ENCODE results near the gene FCHSD2.
"Not testable (repeated sequence)": the region's sequence is repeated elsewhere in the genome, so short reads cannot be mapped to it uniquely, and the experiment has no call there.

Gene FCHSD2

DNA sequence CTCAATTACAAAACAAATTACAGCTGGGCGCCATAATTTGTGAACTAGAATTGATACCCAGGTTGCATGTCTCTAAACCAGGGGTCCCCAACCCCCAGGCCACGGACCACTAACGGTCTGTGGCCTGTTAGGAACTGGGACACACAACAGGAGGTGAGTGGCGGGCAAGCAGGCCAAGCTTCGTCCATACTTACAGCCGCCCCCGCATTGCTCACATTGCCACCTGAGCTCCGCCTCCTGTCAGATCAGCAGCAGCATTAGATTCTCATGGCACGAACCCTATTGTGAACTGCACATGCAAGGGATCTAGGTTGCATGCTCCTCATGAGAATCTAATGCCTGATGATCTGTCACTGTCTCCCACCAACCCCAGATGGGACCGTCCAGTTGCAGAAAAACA, 12.9 kb downstream of the FCHSD2 start:
- H3K4me3 ChIP-seq (ENCODE audit: insufficient read length, low read depth): no peak overlapping the region
- no peak overlapping the region for H3K9ac ChIP-seq (ENCODE audit: insufficient read length, low read depth)
- H3K27me3 ChIP-seq (ENCODE audit: insufficient read depth, insufficient read length): no peaks in the 10 kb centered on the region
- H3K9me3 ChIP-seq (ENCODE audit: insufficient read depth, low read length): no peaks in the 10 kb centered on the region
- peaks cover 2% of the 10 kb centered on the region for H3K36me3 ChIP-seq (ENCODE audit: insufficient read depth, insufficient read length, low read length)
- no peaks in the 10 kb centered on the region for H3K4me1 ChIP-seq (ENCODE audit: insufficient read depth, insufficient read length)
- DNase-seq (ENCODE audit: low read depth, low spot score): no peak
- TF ChIP-seq YY1 (IDR thresholded peaks at IDR 0.05; ENCODE audit: insufficient read depth, insufficient read length) (no peak), SUZ12 (IDR thresholded peaks at IDR 0.05; ENCODE audit: extremely low read depth, insufficient read depth, insufficient read length) (no peak), ZNF274 (IDR thresholded peaks at IDR 0.05; ENCODE audit: low read depth, low read length) (no peak)

DNA sequence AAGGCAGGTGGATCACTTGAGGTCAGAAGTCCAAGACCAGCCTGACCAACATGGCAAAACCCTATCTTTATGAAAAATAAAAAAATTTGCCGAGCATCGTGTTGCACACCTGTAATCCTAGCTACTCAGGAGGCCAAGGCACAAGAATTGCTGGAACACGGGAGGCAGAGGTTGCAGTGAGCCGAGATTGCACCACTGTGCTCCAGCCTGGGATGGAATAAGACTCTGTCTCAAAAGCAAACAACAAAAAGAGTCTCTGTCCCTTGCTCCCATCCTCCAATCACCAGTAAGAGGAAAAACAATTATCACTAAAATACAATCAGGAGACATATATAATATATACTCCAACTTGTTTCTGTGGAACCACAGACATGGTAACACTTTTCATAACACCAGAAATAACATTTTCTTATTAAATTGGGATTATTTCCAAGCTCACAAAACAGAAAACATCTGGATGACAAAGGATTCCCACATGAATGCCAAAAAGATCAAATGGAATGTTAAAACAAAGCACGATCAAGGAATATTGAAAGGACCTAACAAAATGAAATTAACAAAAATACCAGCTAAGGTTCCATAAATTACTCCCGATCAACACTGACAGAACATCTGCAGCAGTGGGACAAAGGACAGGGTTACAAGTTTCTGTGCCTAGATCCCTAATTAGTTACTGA, 15.2 kb downstream of the FCHSD2 start:
- DNase-seq (ENCODE audit: low read depth, low spot score): no peak
- Histone ChIP-seq H3K4me1 (ENCODE audit: insufficient read depth, insufficient read length) (no peaks in the 10 kb centered on the region), H3K27me3 (ENCODE audit: insufficient read depth, insufficient read length) (no peaks in the 10 kb centered on the region), H3K36me3 (ENCODE audit: insufficient read depth, insufficient read length, low read length) (peaks cover 2% of the 10 kb centered on the region), H3K4me3 (ENCODE audit: insufficient read length, low read depth) (no peak overlapping the region), H3K9ac (ENCODE audit: insufficient read length, low read depth) (no peak overlapping the region), H3K9me3 (ENCODE audit: insufficient read depth, low read length) (no peaks in the 10 kb centered on the region)
- no peak for TF ChIP-seq YY1 (IDR thresholded peaks at IDR 0.05; ENCODE audit: insufficient read depth, insufficient read length)
- TF ChIP-seq SUZ12 (IDR thresholded peaks at IDR 0.05; ENCODE audit: extremely low read depth, insufficient read depth, insufficient read length): no peak
- no peak for TF ChIP-seq ZNF274 (IDR thresholded peaks at IDR 0.05; ENCODE audit: low read depth, low read length)

DNA sequence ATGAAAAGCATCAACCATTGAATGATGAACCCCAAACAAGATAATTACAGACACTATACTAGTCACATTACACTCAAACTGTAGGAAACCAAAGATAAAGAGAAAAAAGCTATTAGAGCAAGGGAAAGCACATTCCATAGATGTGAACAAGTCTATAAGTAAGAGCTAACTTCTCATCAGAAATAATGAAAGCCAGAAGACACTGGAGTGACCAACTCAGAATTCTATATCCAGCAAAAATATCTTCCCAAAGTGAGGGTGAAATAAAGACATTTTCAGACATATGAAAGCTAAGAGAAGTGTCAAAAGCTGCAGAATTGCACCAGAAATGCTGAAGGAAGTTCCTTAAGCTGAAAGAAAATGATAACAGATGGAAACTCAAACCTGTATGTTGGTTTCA, 17.3 kb downstream of the FCHSD2 start:
- DNase-seq (ENCODE audit: low read depth, low spot score): no peak
- no peaks in the 10 kb centered on the region for H3K27me3 ChIP-seq (ENCODE audit: insufficient read depth, insufficient read length)
- no peaks in the 10 kb centered on the region for H3K4me1 ChIP-seq (ENCODE audit: insufficient read depth, insufficient read length)
- H3K9ac ChIP-seq (ENCODE audit: insufficient read length, low read depth): no peak overlapping the region
- no peak for TF ChIP-seq SUZ12 (IDR thresholded peaks at IDR 0.05; ENCODE audit: extremely low read depth, insufficient read depth, insufficient read length)
- no peak overlapping the region for H3K4me3 ChIP-seq (ENCODE audit: insufficient read length, low read depth)
- peaks cover 2% of the 10 kb centered on the region for H3K36me3 ChIP-seq (ENCODE audit: insufficient read depth, insufficient read length, low read length)
- H3K9me3 ChIP-seq (ENCODE audit: insufficient read depth, low read length): no peaks in the 10 kb centered on the region

GRCh38 chr11:73123892-73124291, 18.2 kb downstream of the FCHSD2 start:
- H3K4me1 ChIP-seq (ENCODE audit: insufficient read depth, insufficient read length); H3K9me3 ChIP-seq (ENCODE audit: insufficient read depth, low read length); H3K4me3 ChIP-seq (ENCODE audit: insufficient read length, low read depth); H3K36me3 ChIP-seq (ENCODE audit: insufficient read depth, insufficient read length, low read length); H3K27me3 ChIP-seq (ENCODE audit: insufficient read depth, insufficient read length); DNase-seq (ENCODE audit: low read depth, low spot score); H3K9ac ChIP-seq (ENCODE audit: insufficient read length, low read depth): not testable (repeated sequence)

DNA sequence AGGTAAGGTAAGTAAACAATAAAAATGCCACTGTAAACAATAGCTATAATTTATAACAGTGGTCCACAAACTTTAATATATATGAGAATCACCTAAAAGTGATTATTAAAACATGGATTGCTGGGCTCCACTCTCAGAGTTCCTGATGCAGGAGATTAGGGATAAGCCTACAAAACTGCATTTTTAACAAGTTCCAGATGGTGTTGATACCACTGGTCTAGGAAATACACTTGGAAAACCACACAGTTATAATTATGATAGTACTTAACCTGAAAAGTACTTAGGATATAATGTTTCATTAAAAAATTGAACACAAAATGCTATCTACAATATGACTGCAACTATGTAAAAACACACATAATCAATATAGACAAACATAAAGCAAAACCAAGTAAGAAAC, 20.4 kb downstream of the FCHSD2 start:
- H3K9me3 ChIP-seq (ENCODE audit: insufficient read depth, low read length): no peaks in the 10 kb centered on the region
- no peak overlapping the region for H3K9ac ChIP-seq (ENCODE audit: insufficient read length, low read depth)
- no peak overlapping the region for H3K4me3 ChIP-seq (ENCODE audit: insufficient read length, low read depth)
- no peaks in the 10 kb centered on the region for H3K4me1 ChIP-seq (ENCODE audit: insufficient read depth, insufficient read length)
- no peak for TF ChIP-seq SUZ12 (IDR thresholded peaks at IDR 0.05; ENCODE audit: extremely low read depth, insufficient read depth, insufficient read length)
- no peak for TF ChIP-seq ZNF274 (IDR thresholded peaks at IDR 0.05; ENCODE audit: low read depth, low read length)
- no peak for TF ChIP-seq YY1 (IDR thresholded peaks at IDR 0.05; ENCODE audit: insufficient read depth, insufficient read length)
- no peaks in the 10 kb centered on the region for H3K36me3 ChIP-seq (ENCODE audit: insufficient read depth, insufficient read length, low read length)
- H3K27me3 ChIP-seq (ENCODE audit: insufficient read depth, insufficient read length): no peaks in the 10 kb centered on the region
- DNase-seq (ENCODE audit: low read depth, low spot score): no peak

- Histone ChIP-seq H3K9me3 (ENCODE audit: insufficient read depth, low read length) (no peaks in the 10 kb centered on the region), H3K4me1 (ENCODE audit: insufficient read depth, insufficient read length) (no peaks in the 10 kb centered on the region)
- no peak for TF ChIP-seq YY1 (IDR thresholded peaks at IDR 0.05; ENCODE audit: insufficient read depth, insufficient read length)
- no peak for TF ChIP-seq SUZ12 (IDR thresholded peaks at IDR 0.05; ENCODE audit: extremely low read depth, insufficient read depth, insufficient read length)
- TF ChIP-seq ZNF274 (IDR thresholded peaks at IDR 0.05; ENCODE audit: low read depth, low read length): no peak
Observed at GRCh38 chr11:73117071-73117470, 25.0 kb downstream of the FCHSD2 start.

GRCh38 chr11:73116636-73117035, 25.5 kb downstream of the FCHSD2 start:
- Histone ChIP-seq H3K4me3 (ENCODE audit: insufficient read length, low read depth) (no peak overlapping the region), H3K36me3 (ENCODE audit: insufficient read depth, insufficient read length, low read length) (no peaks in the 10 kb centered on the region), H3K9ac (ENCODE audit: insufficient read length, low read depth) (no peak overlapping the region), H3K27me3 (ENCODE audit: insufficient read depth, insufficient read length) (no peaks in the 10 kb centered on the region), H3K9me3 (ENCODE audit: insufficient read depth, low read length) (no peaks in the 10 kb centered on the region), H3K4me1 (ENCODE audit: insufficient read depth, insufficient read length) (no peaks in the 10 kb centered on the region)
- no peak for DNase-seq (ENCODE audit: low read depth, low spot score)
- TF ChIP-seq SUZ12 (IDR thresholded peaks at IDR 0.05; ENCODE audit: extremely low read depth, insufficient read depth, insufficient read length): no peak
- no peak for TF ChIP-seq ZNF274 (IDR thresholded peaks at IDR 0.05; ENCODE audit: low read depth, low read length)
- no peak for TF ChIP-seq YY1 (IDR thresholded peaks at IDR 0.05; ENCODE audit: insufficient read depth, insufficient read length)

More at GRCh38 chr11:73117071-73117470, 25.0 kb downstream of the FCHSD2 start:
- no peak overlapping the region for H3K4me3 ChIP-seq (ENCODE audit: insufficient read length, low read depth)
- no peaks in the 10 kb centered on the region for H3K27me3 ChIP-seq (ENCODE audit: insufficient read depth, insufficient read length)
- H3K9ac ChIP-seq (ENCODE audit: insufficient read length, low read depth): no peak overlapping the region
- no peak for DNase-seq (ENCODE audit: low read depth, low spot score)
- H3K36me3 ChIP-seq (ENCODE audit: insufficient read depth, insufficient read length, low read length): no peaks in the 10 kb centered on the region

DNA sequence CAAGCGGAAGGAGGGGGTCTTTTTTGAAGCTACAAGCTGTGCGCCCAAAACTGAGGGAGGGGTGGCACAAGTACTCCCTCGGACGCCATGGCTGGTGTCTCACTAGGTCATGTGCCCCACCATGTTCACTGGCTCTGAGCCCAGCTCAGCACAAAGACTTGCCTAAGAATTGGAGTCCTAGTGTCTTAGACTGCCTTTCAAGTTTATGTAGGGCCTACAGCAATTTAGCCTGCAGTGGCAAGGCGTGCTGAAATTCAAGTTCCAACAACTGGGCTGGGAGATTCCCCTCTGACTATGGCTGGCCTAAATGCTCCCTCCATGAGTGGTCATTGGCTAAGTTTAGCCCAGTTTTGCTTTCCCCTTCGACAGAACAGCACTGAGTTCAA, 27.3 kb downstream of the FCHSD2 start:
- Histone ChIP-seq H3K4me1 (ENCODE audit: insufficient read depth, insufficient read length) (no peaks in the 10 kb centered on the region), H3K9me3 (ENCODE audit: insufficient read depth, low read length) (peaks cover 3% of the 10 kb centered on the region; the same call in 1 of the 2 replicates), H3K4me3 (ENCODE audit: insufficient read length, low read depth) (no peak overlapping the region), H3K36me3 (ENCODE audit: insufficient read depth, insufficient read length, low read length) (no peaks in the 10 kb centered on the region), H3K9ac (ENCODE audit: insufficient read length, low read depth) (no peak overlapping the region), H3K27me3 (ENCODE audit: insufficient read depth, insufficient read length) (no peaks in the 10 kb centered on the region)
- no peak for DNase-seq (ENCODE audit: low read depth, low spot score)
- no peak for TF ChIP-seq ZNF274 (IDR thresholded peaks at IDR 0.05; ENCODE audit: low read depth, low read length)
- TF ChIP-seq YY1 (IDR thresholded peaks at IDR 0.05; ENCODE audit: insufficient read depth, insufficient read length): no peak
- no peak for TF ChIP-seq SUZ12 (IDR thresholded peaks at IDR 0.05; ENCODE audit: extremely low read depth, insufficient read depth, insufficient read length)

Data from NT2/D1 (cell line).